ENCODE measurements around the gene RAC2. TPM values are rescaled to one million over a fixed set of nuclear protein-coding genes. Genes with fewer than 3 reads are reported as not detected.

The RAC2 gene
- total and polyA plus RNA-seq, 9 of the 15 experiments (the other 6 are each of a cell fraction or from before 2014, with no cell fraction given) = 22.7 to 103 (median 43.3) TPM

DNA sequence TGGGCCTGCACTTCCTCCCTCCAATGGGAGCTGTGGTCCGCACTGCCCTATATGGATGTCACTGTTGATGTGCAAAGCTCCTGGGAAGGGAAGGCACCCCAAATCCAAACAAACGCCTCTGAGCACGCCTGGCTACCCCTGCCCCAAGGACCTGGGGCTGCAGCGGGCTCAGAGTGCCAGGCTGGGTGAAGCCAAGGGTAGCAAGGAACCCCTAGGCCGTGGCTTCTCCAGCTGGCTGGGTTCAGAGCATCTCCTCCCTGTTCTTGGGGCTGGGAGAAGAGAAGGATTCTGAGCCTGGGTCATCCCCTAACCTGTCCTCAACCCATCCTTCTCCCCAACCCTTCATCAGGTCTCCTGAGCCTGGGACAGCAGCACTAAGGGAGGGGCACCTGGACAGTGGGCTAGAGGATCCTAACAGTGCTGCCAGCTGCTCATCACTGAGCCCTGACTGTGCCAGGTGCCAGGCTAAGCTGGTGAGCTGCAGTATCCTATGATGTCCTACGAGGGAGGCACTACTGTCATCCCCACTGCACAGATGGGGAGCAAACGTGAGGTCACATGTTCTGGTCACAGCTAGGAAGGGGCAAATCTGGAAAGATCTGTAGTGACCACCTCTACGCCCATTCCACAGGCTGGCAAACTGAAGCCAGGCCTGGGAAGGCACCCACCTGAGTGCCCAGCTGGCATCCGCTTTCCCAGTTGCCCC lies 34.8 kb downstream of the RAC2 start:
- Histone ChIP-seq H3K9me3 (replicated peaks; ENCODE audit: control insufficient read depth, insufficient read depth, low read depth, low read length) (no peaks in the 10 kb centered on the region), H3K27me3 (ENCODE audit: control insufficient read depth in 2 of 2, insufficient read depth in 2 of 2, low read length in 2 of 2) (peaks cover 0 to 15% of the 10 kb centered on the region in 2 experiments; a peak in 2 of 5 replicates), H3K79me2 (ENCODE audit: control insufficient read depth, insufficient read depth, low read length) (no peaks in the 10 kb centered on the region), H3K4me1 (replicated peaks in 1 of 2; ENCODE audit: control insufficient read depth in 2 of 2, insufficient read depth in 2 of 2, low read length in 2 of 2) (peaks cover 0 to 27% of the 10 kb centered on the region in 2 experiments; a peak in 3 of 5 replicates), H3K27ac (ENCODE audit: extremely low read depth, low read depth, low read length) (no peak overlapping the region), H3K4me3 (no peak overlapping the region), H3K36me3 (ENCODE audit: control insufficient read depth, insufficient read depth, low read length) (no peaks in the 10 kb centered on the region), H4K20me1 (replicated peaks; ENCODE audit: control insufficient read depth, insufficient read depth, low read length) (no peaks in the 10 kb centered on the region), H3K9me1 (ENCODE audit: control insufficient read depth, insufficient read depth, low read length) (no peaks in the 10 kb centered on the region), H3K9ac (ENCODE audit: insufficient read depth in 1 of 2, low read depth in 2 of 2, low read length in 2 of 2) (no peak overlapping the region), H3K4me2 (ENCODE audit: insufficient read depth, low read length) (no peak overlapping the region), H2AFZ (ENCODE audit: low read depth, low read length) (no peak overlapping the region)
- POLR2A ChIA-PET = interaction anchor here (1.0 to 1.4 kb wide), 2 partner anchors 10 to 33 kb away, joined by 3 to 4 read pairs; no protein-coding TSS in a partner anchor
- TF ChIP-seq SPI1 (IDR thresholded peaks at IDR 0.05; ENCODE audit: borderline replicate concordance, low read depth, low read length) = peak; percentile 17; the same call in 1 of the 2 replicates
- TF ChIP-seq HDGF (IDR thresholded peaks at IDR 0.05) = no peak
- no peak for TF ChIP-seq RAD21 (CRISPR knock-in tag; conservative IDR thresholded peaks at IDR 0.05 in 1 of 2, IDR thresholded peaks at IDR 0.05 in 1 of 2)
- TF ChIP-seq NFIC (IDR thresholded peaks at IDR 0.05) = no peak
- TF ChIP-seq JUND (IDR thresholded peaks at IDR 0.05; ENCODE audit: borderline replicate concordance, low read depth, low read length) = no peak
- TF ChIP-seq JUND (tag; IDR thresholded peaks at IDR 0.05; ENCODE audit: borderline replicate concordance, low read depth, low read length) = no peak
- no TSS peak for BruUV-seq (replicated peaks)
- ATAC-seq (no peak), DNase-seq (ENCODE audit: extremely low read depth in 1 of 4, low spot score in 3 of 4) (no peak), FAIRE-seq (no peak)
- in situ Hi-C loops (cut with MboI) (no loop called here), intact Hi-C loops (cut with micrococcal nuclease) (no loop called here)
- CTCF ChIA-PET (ENCODE audit: low intra/inter-chr PET ratio) = no interaction called here
- WGBS (ENCODE audit: insufficient coverage, low coverage, missing lambda C conversion rate) = 7% methylated on average over 9 of the region's 9 CpGs

All from K562 (cell line).